GM04503 (cell line): Measurements from ENCODE around the gene CMTM5.
"Not testable (repeated sequence)": the region's sequence is repeated elsewhere in the genome, so short reads cannot be mapped to it uniquely, and the experiment has no call there.

Experiments used
- DNase-seq: peaks from one replicate; pipeline ENCODE4 v3.0.0-alpha.2; 2012; ENCODE audit warnings: low read depth

The CMTM5 gene

GRCh38 chr14:23378612-23379220 is 1.9 kb downstream of the CMTM5 start:
- DNase-seq, result no peak

GRCh38 chr14:23379366-23380196 is 2.7 kb downstream of the CMTM5 start:
- DNase-seq, result no peak

GRCh38 chr14:23380197-23380914 is 3.5 kb downstream of the CMTM5 start:
- no peak for DNase-seq

GRCh38 chr14:23380976-23381375 is 4.1 kb downstream of the CMTM5 start:
- no peak for DNase-seq

GRCh38 chr14:23381871-23382270 is 5.0 kb downstream of the CMTM5 start:
- no peak for DNase-seq

GRCh38 chr14:23382276-23382675 is 5.4 kb downstream of the CMTM5 start:
- no peak for DNase-seq

- no peak for DNase-seq
These were observed 6.0 kb downstream of the CMTM5 start for GRCh38 chr14:23382731-23383440.

- no peak for DNase-seq
These were observed 7.7 kb downstream of the CMTM5 start for GRCh38 chr14:23384364-23385080.

GRCh38 chr14:23385244-23385641 is 8.4 kb downstream of the CMTM5 start:
- DNase-seq, result no peak

- DNase-seq, result no peak
These were observed 8.9 kb downstream of the CMTM5 start for GRCh38 chr14:23385642-23386265.

GRCh38 chr14:23386266-23386657 is 9.4 kb downstream of the CMTM5 start:
- DNase-seq, result not testable (repeated sequence)

GRCh38 chr14:23386999-23387398 is 10.2 kb downstream of the CMTM5 start:
- DNase-seq, result no peak

GRCh38 chr14:23387916-23388882 is 11.4 kb downstream of the CMTM5 start:
- no peak for DNase-seq

- no peak for DNase-seq
These were observed 12.2 kb downstream of the CMTM5 start for GRCh38 chr14:23388996-23389395.

- DNase-seq, result no peak
These were observed 12.6 kb downstream of the CMTM5 start for GRCh38 chr14:23389396-23389795.

- DNase-seq, result not testable (repeated sequence)
These were observed 13.0 kb downstream of the CMTM5 start for GRCh38 chr14:23389871-23390270.

GRCh38 chr14:23392613-23393012 is 15.8 kb downstream of the CMTM5 start:
- no peak for DNase-seq

- no peak for DNase-seq
These were observed 19.3 kb downstream of the CMTM5 start for GRCh38 chr14:23396126-23396525.

- no peak for DNase-seq
These were observed 20.0 kb downstream of the CMTM5 start for GRCh38 chr14:23396781-23397407.

- no peak for DNase-seq
These were observed 21.5 kb downstream of the CMTM5 start for GRCh38 chr14:23398348-23398747.
